HepG2 (cell line): Measurements from ENCODE around the gene ZBTB48. TPM values are rescaled to one million over a fixed set of nuclear protein-coding genes. Genes with fewer than 3 reads are reported as not detected.

Source experiments
- AKAP8 ChIP-seq: sonication (generic); formaldehyde crosslinking; IDR thresholded peaks from 2 replicates; pipeline ENCODE4 v1.5.1; 2020; ENCODE audit warnings: mild to moderate bottlenecking, missing genetic modification reagents
- CBX1 ChIP-seq: IDR thresholded peaks from one replicate; pipeline ENCODE4 v1.6.1; 2016; ENCODE audit warnings: antibody characterized with exemption, low read depth
- CSRNP1 ChIP-seq: sonication (generic); formaldehyde crosslinking; IDR thresholded peaks from 2 replicates; pipeline ENCODE4 v1.8.1; 2023; ENCODE audit warnings: mild to moderate bottlenecking, missing genetic modification reagents
- HNRNPK ChIP-seq: fragments of 200-400 bp; formaldehyde crosslinking; IDR thresholded peaks from 2 replicates; pipeline ENCODE4 v1.6.1; 2018; ENCODE audit warnings: low read length, low read depth, moderate library complexity, mild to moderate bottlenecking; ENCODE audit not compliant: poor library complexity, severe bottlenecking
- HOXD1 ChIP-seq: sonication (generic); formaldehyde crosslinking; IDR thresholded peaks from 2 replicates; pipeline ENCODE4 v1.5.0; 2020; ENCODE audit warnings: missing genetic modification reagents
- IKZF4 ChIP-seq: sonication (generic); formaldehyde crosslinking; IDR thresholded peaks from 2 replicates; pipeline ENCODE4 v1.5.1; 2020; ENCODE audit warnings: borderline replicate concordance, mild to moderate bottlenecking, low read depth, missing genetic modification reagents; ENCODE audit errors: not compliant biosample characterization
- KDM2A ChIP-seq: sonication (generic); formaldehyde crosslinking; IDR thresholded peaks from 2 replicates; pipeline ENCODE4 v1.4.0; 2020; ENCODE audit warnings: low read depth, missing genetic modification reagents, borderline replicate concordance
- KMT2B ChIP-seq: IDR thresholded peaks from 2 replicates; pipeline ENCODE4 v1.6.1; 2016; ENCODE audit warnings: missing genetic modification reagents, missing compliant biosample characterization
- LCORL ChIP-seq, 2 experiments: fragments of 450-650 bp in 1 of 2; sonication (generic) in 1 of 2; formaldehyde crosslinking in 1 of 2; IDR thresholded peaks; 2 replicates each; pipeline versions ENCODE4 v1.5.0 to v1.6.1; 2017 to 2020; ENCODE audit warnings: antibody characterized with exemption in 1 of 2, missing genetic modification reagents in 1 of 2
- MAX ChIP-seq: IDR thresholded peaks from 2 replicates; pipeline ENCODE4 v1.6.1; 2012; ENCODE audit warnings: inconsistent platforms
- SALL1 ChIP-seq: sonication (generic); formaldehyde crosslinking; IDR thresholded peaks from 2 replicates; pipeline ENCODE4 v1.8.0; 2022; ENCODE audit warnings: mild to moderate bottlenecking, missing genetic modification reagents
- TAF1 ChIP-seq: sonication (generic); formaldehyde crosslinking; IDR thresholded peaks from 2 replicates; pipeline ENCODE4 v1.4.0; 2020; ENCODE audit warnings: missing genetic modification reagents
- YY1 ChIP-seq: IDR thresholded peaks from 2 replicates; pipeline ENCODE4 v1.6.1; 2011; ENCODE audit warnings: low read length, low read depth, moderate library complexity, mild to moderate bottlenecking; ENCODE audit not compliant: insufficient read depth, insufficient replicate concordance
- ZFP37 ChIP-seq: sonication (generic); formaldehyde crosslinking; IDR thresholded peaks from 2 replicates; pipeline ENCODE4 v1.4.0; 2020; ENCODE audit warnings: missing genetic modification reagents, borderline replicate concordance
- ZNF430 ChIP-seq: sonication (generic); formaldehyde crosslinking; IDR thresholded peaks from 2 replicates; pipeline ENCODE4 v1.9.0; 2021; ENCODE audit warnings: mild to moderate bottlenecking, missing genetic modification reagents
- ZNF460 ChIP-seq: sonication (generic); formaldehyde crosslinking; IDR thresholded peaks from 2 replicates; pipeline ENCODE4 v1.5.1; 2020; ENCODE audit warnings: missing genetic modification reagents, mild to moderate bottlenecking, borderline replicate concordance
- ZNF468 ChIP-seq: sonication (generic); formaldehyde crosslinking; IDR thresholded peaks from 2 replicates; pipeline ENCODE4 v1.8.0; 2022; ENCODE audit warnings: mild to moderate bottlenecking, moderate library complexity, missing genetic modification reagents
- ZNF530 ChIP-seq: sonication (generic); formaldehyde crosslinking; IDR thresholded peaks from 2 replicates; pipeline ENCODE4 v1.5.0; 2020; ENCODE audit warnings: low read depth, mild to moderate bottlenecking, missing genetic modification reagents
- ZNF580 ChIP-seq: IDR thresholded peaks from 2 replicates; pipeline ENCODE4 v1.6.1; 2016; ENCODE audit warnings: low read depth, borderline replicate concordance
- ZNF768 ChIP-seq: sonication (generic); formaldehyde crosslinking; IDR thresholded peaks from 2 replicates; pipeline ENCODE4 v1.4.0; 2020; ENCODE audit warnings: missing genetic modification reagents
- ZSCAN21 ChIP-seq: sonication (generic); formaldehyde crosslinking; IDR thresholded peaks from 2 replicates; pipeline ENCODE4 v1.8.0; 2022; ENCODE audit warnings: mild to moderate bottlenecking, missing genetic modification reagents, moderate library complexity, borderline replicate concordance
- ZXDC ChIP-seq: sonication (generic); formaldehyde crosslinking; IDR thresholded peaks from 2 replicates; pipeline ENCODE4 v1.5.0; 2020; ENCODE audit warnings: mild to moderate bottlenecking, missing genetic modification reagents
- polyA plus RNA-seq, 8 experiments: library from polyadenylated mRNA; depleted of rRNA in 3 of 8; stranded (reverse) in 7 of 8; unstranded in 1 of 8; fragments of >200 nt; fragmentation: Illumina TruSeq in 4 of 8; extraction: Trizol in 4 of 8; gene quantifications; 2 replicates each; pipeline versions ENCODE4 v1.2.1 to v1.2.3, GENCODE V29; 2011 to 2016; ENCODE audit warnings: low read depth in 4 of 8, missing spikeins in 1 of 8, mixed read lengths in 1 of 8; ENCODE audit not compliant: insufficient read depth in 1 of 8
- total RNA-seq, 5 experiments: library from RNA; depleted of rRNA; stranded (reverse); fragments of >200 nt; fragmentation: Illumina TruSeq; extraction: Trizol; gene quantifications; 2 replicates each; pipeline ENCODE4 v1.2.3, GENCODE V29; 2016; ENCODE audit warnings: low read depth in 1 of 5

Gene ZBTB48
- total and polyA plus RNA-seq, 2 of the 13 experiments (the other 11 are each of a cell fraction or from before 2014, with no cell fraction given) = 13.0 to 17.1 TPM

- TF ChIP-seq ZNF580 (CRISPR knock-in tag) = no peak
- TF ChIP-seq ZNF460 (CRISPR knock-in tag) = no peak
- TF ChIP-seq TAF1 (CRISPR knock-in tag) = no peak; the same call in 1 of the 2 replicates
- 0 out of 2 replicates have a peak, but pooled peaks have one; percentile 71 for TF ChIP-seq ZSCAN21 (CRISPR knock-in tag)
- peak; percentile 69 for TF ChIP-seq YY1
- TF ChIP-seq SALL1 (CRISPR knock-in tag) = peak; percentile 4; the same call in 1 of the 2 replicates
- 0 out of 2 replicates have a peak, but pooled peaks have one; percentile 86 for TF ChIP-seq ZNF468 (CRISPR knock-in tag)
- peak; percentile 41 for TF ChIP-seq HNRNPK
- TF ChIP-seq AKAP8 = peak; percentile 50; the same call in 1 of the 2 replicates
- 0 out of 2 replicates have a peak, but pooled peaks have one; percentile 10 for TF ChIP-seq KMT2B (CRISPR knock-in tag)
- no peak for TF ChIP-seq ZFP37 (CRISPR knock-in tag)
- no peak for TF ChIP-seq ZNF430 (CRISPR knock-in tag)
- 0 out of 2 replicates have a peak, but pooled peaks have one; percentile 55 for TF ChIP-seq CSRNP1 (CRISPR knock-in tag)
- TF ChIP-seq LCORL (IDR thresholded peaks at IDR 0.05) = no peak
- 0 out of 2 replicates have a peak, but pooled peaks have one; percentile 21 for TF ChIP-seq LCORL (CRISPR knock-in tag; IDR thresholded peaks at IDR 0.05)
- peak; percentile 2; the same call in 1 of the 2 replicates for TF ChIP-seq KDM2A (CRISPR knock-in tag)
- TF ChIP-seq IKZF4 = peak; percentile 0
- TF ChIP-seq CBX1 = no peak
- TF ChIP-seq MAX = 0 out of 2 replicates have a peak, but pooled peaks have one; percentile 5
- TF ChIP-seq HOXD1 (CRISPR knock-in tag) = peak; percentile 9; the same call in 1 of the 2 replicates
- TF ChIP-seq ZNF768 (CRISPR knock-in tag) = 0 out of 2 replicates have a peak, but pooled peaks have one; percentile 11
- no peak for TF ChIP-seq ZXDC
- TF ChIP-seq ZNF530 (CRISPR knock-in tag) = 0 out of 2 replicates have a peak, but pooled peaks have one; percentile 35
Observed at GRCh38 chr1:6580119-6580592, 362 bp downstream of the ZBTB48 start (continued).
